Sigmoid colon (tissue), 4 donors: ENCODE results near the gene NACA2.

Source experiments
- CTCF ChIP-seq, 4 experiments: fragments of 450-650 bp in 3 of 4; fragments of 200-600 bp in 1 of 4; IDR thresholded peaks; one replicate each; pipeline ENCODE4 v1.5.1; 2016 to 2019; ENCODE audit warnings: antibody characterized with exemption in 4 of 4, mild to moderate bottlenecking in 3 of 4, moderate library complexity in 2 of 4
- EP300 ChIP-seq, 4 donors: sonication (generic); formaldehyde crosslinking; IDR thresholded peaks; one replicate each; pipeline ENCODE4 v1.6.1; 2017; ENCODE audit warnings: antibody characterized with exemption in 4 of 4
- POLR2A ChIP-seq, 2 donors: fragments of 450-650 bp; IDR thresholded peaks; one replicate each; pipeline ENCODE4 v1.6.1; 2016; ENCODE audit warnings: antibody characterized with exemption in 2 of 2, mild to moderate bottlenecking in 2 of 2, moderate library complexity in 2 of 2

DNA sequence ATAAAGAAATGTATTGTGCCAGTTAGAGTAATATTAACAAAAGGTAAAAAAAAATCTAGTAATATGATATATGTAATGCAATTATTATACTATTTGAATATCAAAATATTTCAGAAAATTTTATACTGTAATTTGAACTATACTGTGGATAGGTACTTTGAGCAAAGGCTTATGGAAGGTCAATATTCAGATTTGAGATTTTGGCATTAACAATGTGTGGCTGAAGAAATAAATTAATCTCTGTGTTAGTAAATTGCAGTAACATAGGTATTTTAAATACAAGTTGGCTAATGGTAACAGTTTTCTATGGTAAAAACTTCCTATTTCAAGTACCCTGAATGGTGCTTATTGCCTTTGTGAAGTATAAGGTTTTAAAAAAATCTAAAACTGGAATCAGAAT, 23.2 kb upstream of the NACA2 start:
- TF ChIP-seq POLR2A (IDR thresholded peaks at IDR 0.05), result no peak
- no peak for TF ChIP-seq CTCF (IDR thresholded peaks at IDR 0.05)
- TF ChIP-seq EP300 (IDR thresholded peaks at IDR 0.05), result no peak
